Measurements from ENCODE around the gene RBM44.
"Not testable (repeated sequence)": the region's sequence is repeated elsewhere in the genome, so short reads cannot be mapped to it uniquely, and the experiment has no call there.

DNA sequence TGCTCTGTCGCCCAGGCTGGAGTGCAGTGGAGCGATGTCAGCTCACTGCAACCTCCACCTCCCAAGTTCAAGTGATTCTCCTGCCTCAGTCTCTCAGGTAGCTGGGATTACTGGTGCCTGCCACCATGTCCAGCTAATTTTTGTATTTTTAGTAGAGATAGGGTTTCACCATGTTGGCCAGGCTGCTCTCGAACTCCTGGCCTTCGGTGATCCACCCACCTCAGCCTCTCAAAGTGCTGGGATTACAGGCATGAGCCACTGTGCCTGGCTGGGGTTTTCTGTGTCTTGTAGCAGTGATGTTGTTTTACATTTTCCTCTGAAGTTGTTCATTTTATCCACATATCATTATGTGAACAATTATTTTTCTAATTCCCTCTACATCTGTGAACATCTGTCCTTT is 69.5 kb downstream of the RBM44 start:
- TF ChIP-seq EZH2 (IDR thresholded peaks at IDR 0.05; ENCODE audit: insufficient read depth, poor library complexity, severe bottlenecking); EZH2phosphoT487 (IDR thresholded peaks at IDR 0.05; ENCODE audit: insufficient read depth, low read depth): not testable (repeated sequence)
